Fibroblast of mammary gland (primary cell): ENCODE results near the gene SUV39H2.
A peak's percentile ranks its signal among the peaks of the same experiment; 100 is the strongest.

Experiments
- DNase-seq: peaks from one replicate; pipeline ENCODE4 v3.0.0-alpha.2; 2010; ENCODE audit warnings: low read depth
- H3K4me3 ChIP-seq: 2 replicates; pipeline ENCODE4 v1.5.1; 2011; ENCODE audit warnings: low read depth, mild to moderate bottlenecking, low read length, moderate library complexity; ENCODE audit not compliant: control insufficient read depth
- CTCF ChIP-seq: conservative IDR thresholded peaks from 2 replicates; pipeline ENCODE4 v1.5.1; 2011; ENCODE audit warnings: low read depth, low read length, inconsistent platforms; ENCODE audit not compliant: control insufficient read depth, insufficient read depth

The SUV39H2 gene

GRCh38 chr10:14875941-14876340 is 2.7 kb upstream of the SUV39H2 start:
- no peak for DNase-seq

DNA sequence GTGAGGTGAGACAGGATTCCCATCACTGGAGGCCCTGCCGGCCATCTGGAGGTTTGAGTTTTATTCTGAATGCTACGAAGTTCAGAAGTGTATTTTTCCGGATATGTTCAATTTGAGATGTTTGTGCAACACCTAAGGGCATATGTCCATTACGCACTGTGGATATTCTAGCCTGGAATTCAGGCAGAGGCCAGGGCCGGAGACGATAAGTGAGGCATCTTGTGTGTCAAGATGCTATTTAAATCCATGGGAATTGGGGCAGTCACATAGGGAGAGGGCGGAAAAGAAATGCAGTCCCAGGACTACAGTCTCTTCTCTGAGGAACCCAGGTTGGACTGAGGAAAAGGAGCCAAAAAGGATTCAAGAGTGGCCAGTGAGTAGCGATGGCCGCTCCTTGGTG is 1.9 kb upstream of the SUV39H2 start:
- no peak overlapping the region for H3K4me3 ChIP-seq
- no peak for DNase-seq

More at GRCh38 chr10:14875941-14876340, 2.7 kb upstream of the SUV39H2 start:
- TF ChIP-seq CTCF: no peak
- no peak overlapping the region for H3K4me3 ChIP-seq

DNA sequence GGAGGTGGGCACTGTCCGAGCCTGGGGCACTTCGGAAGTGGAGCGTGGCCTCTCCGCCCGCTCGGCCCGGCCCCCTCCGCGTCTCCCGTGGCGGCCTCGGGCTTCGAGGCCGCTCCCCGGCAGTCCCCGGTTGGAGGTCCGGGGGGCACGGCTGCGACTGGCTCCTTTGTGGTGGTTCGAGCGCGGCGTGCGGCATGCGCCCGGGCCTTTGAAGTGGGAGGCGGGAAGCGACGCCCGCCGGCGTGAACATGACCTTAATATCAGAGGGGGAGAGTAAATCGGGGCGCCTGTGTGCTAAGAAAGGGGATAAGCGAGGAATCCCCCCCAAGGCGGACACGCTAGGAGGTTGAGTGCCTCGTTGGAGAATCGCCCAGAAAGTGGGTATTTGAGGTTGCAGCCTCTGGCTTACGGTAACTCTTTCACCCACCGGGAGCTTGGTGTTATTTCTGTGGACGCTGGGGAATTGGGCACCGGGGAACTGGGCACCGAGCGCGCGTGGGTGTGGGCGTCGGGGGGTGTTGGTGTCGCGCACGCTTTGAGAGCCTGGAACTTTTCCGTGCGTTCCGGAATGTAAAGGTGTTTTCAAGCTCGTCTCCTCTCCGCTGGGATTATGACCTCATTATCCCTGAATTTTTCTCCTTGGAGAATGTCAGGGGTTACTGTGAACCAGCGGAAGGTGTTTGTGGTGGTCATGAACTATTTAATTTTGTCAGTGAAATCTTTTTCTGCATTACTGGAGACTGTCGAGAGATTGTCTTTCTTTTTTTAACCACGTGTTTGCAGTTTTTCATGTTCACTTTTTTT is 660 bp downstream of the SUV39H2 start:
- no peak for TF ChIP-seq CTCF

More for the DNA sequence above, 1.9 kb upstream of the SUV39H2 start:
- TF ChIP-seq CTCF: no peak

DNA sequence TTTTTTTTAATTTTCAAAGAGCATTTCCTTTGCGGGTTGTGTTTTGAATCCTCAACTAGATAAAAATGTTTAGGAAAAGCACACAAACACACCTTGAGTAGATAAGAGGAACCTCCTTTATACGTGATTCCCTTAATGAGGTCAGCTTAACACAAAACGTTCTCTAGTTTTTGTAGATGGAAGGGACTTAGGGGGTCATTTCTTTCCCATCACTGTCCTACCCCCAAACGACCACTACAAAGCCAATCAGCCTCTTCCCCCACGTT is 1.2 kb downstream of the SUV39H2 start:
- peak overlapping the region; percentile 71 for H3K4me3 ChIP-seq
- DNase-seq: no peak
- no peak for TF ChIP-seq CTCF

More for the DNA sequence above, 660 bp downstream of the SUV39H2 start:
- no peak for DNase-seq
- peak overlapping the region; percentile 71 for H3K4me3 ChIP-seq

DNA sequence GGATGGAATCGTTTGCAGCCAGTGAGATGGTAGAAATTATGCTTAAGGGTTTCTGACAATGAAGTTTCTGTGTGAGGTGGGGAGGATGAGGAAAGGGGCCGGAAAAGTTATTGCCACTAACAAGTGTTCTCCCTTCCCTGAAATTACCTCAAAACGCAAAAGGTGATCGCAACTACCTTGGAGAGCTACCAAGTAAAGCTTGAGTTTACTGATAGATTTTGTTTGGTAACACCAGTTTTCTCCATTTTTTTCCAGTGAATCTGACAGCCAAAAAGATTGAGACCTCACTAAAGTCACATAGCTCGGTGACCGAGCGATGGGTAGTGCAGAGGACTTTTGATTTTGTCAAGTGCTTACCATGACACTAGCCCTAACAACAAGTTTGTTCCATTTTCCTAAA is 1.6 kb downstream of the SUV39H2 start:
- H3K4me3 ChIP-seq: peak overlapping the region; percentile 71
- no peak for DNase-seq
- no peak for TF ChIP-seq CTCF

DNA sequence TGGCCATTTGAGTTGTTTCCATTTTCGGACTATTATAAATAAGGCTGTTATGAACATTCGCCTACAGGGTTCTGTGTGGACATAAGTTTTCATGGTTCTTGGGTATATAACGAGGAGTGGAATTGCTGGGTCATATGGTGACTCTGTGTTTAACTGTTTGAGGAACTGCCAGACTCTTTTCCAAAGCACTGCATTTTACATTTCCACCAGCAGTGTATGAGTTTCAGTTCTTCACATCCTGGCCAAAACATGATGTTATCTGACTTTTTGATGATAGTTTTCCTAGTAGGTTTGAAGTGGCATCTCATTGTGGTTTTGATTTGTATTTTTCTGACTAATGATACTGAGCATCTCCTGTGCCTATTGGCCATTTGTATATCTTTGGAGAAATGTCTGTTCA is 5.4 kb downstream of the SUV39H2 start:
- no peak for TF ChIP-seq CTCF
- no peak for DNase-seq
- H3K4me3 ChIP-seq: no peak overlapping the region
